Measurements from ENCODE around the gene UGT1A6.

- TF ChIP-seq CTCF (conservative IDR thresholded peaks at IDR 0.05; ENCODE audit: low read depth in 2 of 2) (no peak), POLR2AphosphoS5 (IDR thresholded peaks at IDR 0.05; ENCODE audit: low read depth) (no peak), EZH2 (IDR thresholded peaks at IDR 0.05; ENCODE audit: low read depth, unreplicated experiment) (no peak), CREB1 (CRISPR knock-in tag; IDR thresholded peaks at IDR 0.05; ENCODE audit: low read depth) (no peak), ETS1 (IDR thresholded peaks at IDR 0.05) (no peak), EZH2phosphoT487 (IDR thresholded peaks at IDR 0.05; ENCODE audit: unreplicated experiment) (no peak), REST (IDR thresholded peaks at IDR 0.05; ENCODE audit: unreplicated experiment) (no peak), ZNF114 (CRISPR knock-in tag; IDR thresholded peaks at IDR 0.05) (no peak), ZNF462 (CRISPR knock-in tag; IDR thresholded peaks at IDR 0.05) (no peak), NANOG (IDR thresholded peaks at IDR 0.05; ENCODE audit: borderline replicate concordance) (no peak), JUNB (IDR thresholded peaks at IDR 0.05; ENCODE audit: unreplicated experiment) (no peak), STAT1 (IDR thresholded peaks at IDR 0.05; ENCODE audit: unreplicated experiment) (no peak)
Measured at GRCh38 chr2:233821196-233821595, 128.5 kb downstream of the UGT1A6 start.

Measured in GM23338 (cell line).